HFF-Myc (cell line): ENCODE results near the gene CNGA1.

Experiments used
- DNase-seq: peaks from one replicate; pipeline ENCODE4 v3.0.0-alpha.2; 2011; ENCODE audit warnings: low read depth; ENCODE audit errors: extremely low read depth
- H3K4me3 ChIP-seq: replicated peaks from 2 replicates; pipeline ENCODE4 v1.5.1; 2011; ENCODE audit warnings: low read depth, mild to moderate bottlenecking, control low read depth, low read length
- TF ChIP-seq, protein P1 (sequence below): IDR thresholded peaks from 2 replicates; pipeline ENCODE4 v1.5.1; 2012; ENCODE audit warnings: mild to moderate bottlenecking, low read depth, low read length, control low read depth; ENCODE audit errors: missing control alignments

The CNGA1 gene

GRCh38 chr4:48047896-48048295 is 31.4 kb upstream of the CNGA1 start:
- TF ChIP-seq, protein P1, sequence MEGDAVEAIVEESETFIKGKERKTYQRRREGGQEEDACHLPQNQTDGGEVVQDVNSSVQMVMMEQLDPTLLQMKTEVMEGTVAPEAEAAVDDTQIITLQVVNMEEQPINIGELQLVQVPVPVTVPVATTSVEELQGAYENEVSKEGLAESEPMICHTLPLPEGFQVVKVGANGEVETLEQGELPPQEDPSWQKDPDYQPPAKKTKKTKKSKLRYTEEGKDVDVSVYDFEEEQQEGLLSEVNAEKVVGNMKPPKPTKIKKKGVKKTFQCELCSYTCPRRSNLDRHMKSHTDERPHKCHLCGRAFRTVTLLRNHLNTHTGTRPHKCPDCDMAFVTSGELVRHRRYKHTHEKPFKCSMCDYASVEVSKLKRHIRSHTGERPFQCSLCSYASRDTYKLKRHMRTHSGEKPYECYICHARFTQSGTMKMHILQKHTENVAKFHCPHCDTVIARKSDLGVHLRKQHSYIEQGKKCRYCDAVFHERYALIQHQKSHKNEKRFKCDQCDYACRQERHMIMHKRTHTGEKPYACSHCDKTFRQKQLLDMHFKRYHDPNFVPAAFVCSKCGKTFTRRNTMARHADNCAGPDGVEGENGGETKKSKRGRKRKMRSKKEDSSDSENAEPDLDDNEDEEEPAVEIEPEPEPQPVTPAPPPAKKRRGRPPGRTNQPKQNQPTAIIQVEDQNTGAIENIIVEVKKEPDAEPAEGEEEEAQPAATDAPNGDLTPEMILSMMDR = no peak
- no peak for DNase-seq
- H3K4me3 ChIP-seq = no peak overlapping the region

- no peak overlapping the region for H3K4me3 ChIP-seq
- TF ChIP-seq, protein P1 = no peak
- DNase-seq = no peak
These were observed 31.0 kb upstream of the CNGA1 start for GRCh38 chr4:48047421-48047844.

GRCh38 chr4:48046059-48046458 is 29.6 kb upstream of the CNGA1 start:
- TF ChIP-seq, protein P1 = no peak

DNA sequence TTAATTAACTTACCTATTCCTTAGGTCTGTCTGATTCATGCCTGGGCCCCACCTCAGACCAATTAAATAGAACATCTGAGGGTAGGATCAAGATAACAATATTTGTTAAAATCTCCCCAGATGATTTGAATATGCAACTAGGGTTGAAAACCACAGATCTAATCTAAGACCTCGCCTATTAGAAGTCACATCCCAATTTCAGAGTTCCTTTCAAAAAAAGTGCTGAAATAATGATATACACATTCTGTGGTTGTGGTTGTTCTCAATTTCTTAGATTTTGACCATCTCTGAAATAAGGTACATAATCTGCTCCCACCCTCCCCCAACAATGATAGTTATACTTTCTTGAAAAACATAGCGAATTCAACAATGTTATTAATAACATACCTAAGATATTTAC is 27.8 kb upstream of the CNGA1 start:
- TF ChIP-seq, protein P1 = no peak
- H3K4me3 ChIP-seq = no peak overlapping the region
- DNase-seq = no peak

More at GRCh38 chr4:48046059-48046458, 29.6 kb upstream of the CNGA1 start:
- no peak overlapping the region for H3K4me3 ChIP-seq
- DNase-seq = no peak

DNA sequence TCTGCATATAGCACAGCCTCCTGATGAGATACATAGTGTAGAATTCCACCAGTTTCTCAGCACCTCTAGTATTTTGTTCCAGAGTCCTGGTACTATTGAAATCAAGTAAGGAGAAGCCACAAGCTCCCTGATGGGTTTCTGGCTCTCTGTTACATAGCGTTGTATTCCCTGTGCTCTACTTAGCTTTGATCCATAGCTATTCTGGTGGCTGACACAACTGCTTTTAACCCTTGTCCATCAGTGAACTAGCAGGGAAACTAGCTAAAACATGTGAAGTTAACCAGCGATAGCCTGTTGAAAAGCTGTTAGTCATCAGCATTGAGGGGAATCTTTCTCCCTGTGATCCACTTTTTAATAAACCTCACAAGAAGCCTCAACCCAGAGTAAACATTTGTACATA is 27.0 kb upstream of the CNGA1 start:
- TF ChIP-seq, protein P1 = no peak
- DNase-seq = no peak
- H3K4me3 ChIP-seq = no peak overlapping the region

- no peak overlapping the region for H3K4me3 ChIP-seq
- DNase-seq = no peak
These were observed 26.5 kb upstream of the CNGA1 start for GRCh38 chr4:48042979-48043461.

More at GRCh38 chr4:48042979-48043461, 26.5 kb upstream of the CNGA1 start:
- TF ChIP-seq, protein P1 = no peak
